Common myeloid progenitor, CD34-positive (primary cell): Measurements from ENCODE around the gene KIF1A. TPM values are rescaled to one million over a fixed set of nuclear protein-coding genes. Genes with fewer than 3 reads are reported as not detected.

Experiments
- CTCF ChIA-PET: fragments of 350-600 bp; sonication (Branson Sonifier 250); formaldehyde crosslinking; loops from one replicate; lab custom pipeline; 2021; ENCODE audit warnings: antibody characterized with exemption; lab: Charles Lee
- POLR2A ChIA-PET: fragments of 350-600 bp; sonication (Branson Sonifier 250); formaldehyde crosslinking; loops from one replicate; lab custom pipeline; 2021; ENCODE audit warnings: antibody characterized with exemption; lab: Charles Lee
- DNase-seq, 3 donors: peaks; one replicate each; pipeline versions ENCODE4 v3.0.0 to v3.0.0-alpha.2; 2013
- H3K27ac ChIP-seq, 2 experiments: 1 replicate in 1 of 2; 2 replicates in 1 of 2; pipeline ENCODE4 v1.7.0; 2013; ENCODE audit warnings: inconsistent platforms in 2 of 2, low read length in 2 of 2, mild to moderate bottlenecking in 2 of 2, low read depth in 1 of 2, moderate library complexity in 1 of 2; ENCODE audit not compliant: severe bottlenecking in 2 of 2, insufficient read depth in 1 of 2, poor library complexity in 1 of 2
- H3K27me3 ChIP-seq, 5 experiments: replicated peaks in 2 of 5; 1 replicate in 3 of 5; 2 replicates in 2 of 5; pipeline versions ENCODE4 v1.6.1 to v1.7.0; 2013; ENCODE audit warnings: low read length in 4 of 5, mild to moderate bottlenecking in 2 of 5, moderate library complexity in 2 of 5, inconsistent platforms in 1 of 5; ENCODE audit not compliant: insufficient read depth in 5 of 5, control insufficient read depth in 4 of 5
- H3K36me3 ChIP-seq, 4 experiments: 1 replicate in 2 of 4; 2 replicates in 2 of 4; pipeline versions ENCODE4 v1.6.1 to v1.7.0; 2013; ENCODE audit warnings: low read length in 3 of 4, control low read depth in 1 of 4, mild to moderate bottlenecking in 1 of 4; ENCODE audit not compliant: control insufficient read depth in 4 of 4, insufficient read depth in 4 of 4
- H3K4me1 ChIP-seq, 4 experiments: 1 replicate in 3 of 4; 2 replicates in 1 of 4; pipeline versions ENCODE4 v1.6.1 to v1.7.1; 2013; ENCODE audit warnings: low read length in 3 of 4, mild to moderate bottlenecking in 3 of 4, control low read depth in 1 of 4, inconsistent platforms in 1 of 4, moderate library complexity in 1 of 4; ENCODE audit not compliant: control insufficient read depth in 4 of 4, insufficient read depth in 4 of 4; ENCODE audit errors: control extremely low read depth in 1 of 4
- H3K4me3 ChIP-seq, 7 experiments: 1 replicate in 4 of 7; 2 replicates in 3 of 7; pipeline versions ENCODE4 v1.5.1 to v1.7.0; 2013; ENCODE audit warnings: mild to moderate bottlenecking in 7 of 7, low read length in 6 of 7, moderate library complexity in 6 of 7, inconsistent platforms in 2 of 7, low read depth in 2 of 7, control low read depth in 1 of 7; ENCODE audit not compliant: insufficient read depth in 4 of 7, control insufficient read depth in 1 of 7; ENCODE audit errors: extremely low read depth in 1 of 7
- H3K9me3 ChIP-seq, 5 experiments: 1 replicate in 4 of 5; 2 replicates in 1 of 5; pipeline versions ENCODE4 v1.6.1 to v1.7.1; 2013; ENCODE audit warnings: low read length in 4 of 5, mild to moderate bottlenecking in 2 of 5, inconsistent platforms in 1 of 5, low read depth in 1 of 5, moderate library complexity in 1 of 5; ENCODE audit not compliant: control insufficient read depth in 4 of 5, insufficient read depth in 2 of 5; ENCODE audit errors: control extremely low read depth in 1 of 5
- WGBS: methylation state at CpG from one replicate; pipeline ENCODE4 v1.1.5; 2013; ENCODE audit not compliant: insufficient coverage; 5-methylcytosine and 5-hydroxymethylcytosine counted together
- polyA plus RNA-seq: library from polyadenylated mRNA; unstranded; fragments of 120-200 nt; gene quantifications from one replicate; pipeline ENCODE4 v1.2.1, GENCODE V29; 2013

Gene KIF1A
- polyA plus RNA-seq = not detected

- H3K36me3 ChIP-seq = no peaks in the 10 kb centered on the region
- peaks cover 0 to 27% (median 13%) of the 10 kb centered on the region in 4 experiments for H3K4me1 ChIP-seq
- peaks cover 20 to 97% (median 22%) of the 10 kb centered on the region in 5 experiments for H3K27me3 ChIP-seq
- peaks cover 0 to 12% (median 9%) of the 10 kb centered on the region in 5 experiments for H3K9me3 ChIP-seq
- WGBS = 1% methylated on average over 81 of the region's 104 CpGs
- H3K27ac ChIP-seq = no peak within 1 kb of the TSS
- peak within 1 kb of the TSS in 5 of 7 experiments; percentile 15 to 52 (median 36) for H3K4me3 ChIP-seq
- ChIA-PET POLR2A (no interaction called here), CTCF (no interaction called here)
- peak in 2 of 3 donors; percentile 37 to 50 for DNase-seq
Observed at GRCh38 chr2:240819858-240820606, at the start of gene KIF1A. Gene KIF1A, minus strand, starts transcription at chr2:240820219. Its CDS starts 22,467 bp downstream, at chr2:240797752.

GRCh38 chr2:240869109-240869955 is 49.3 kb upstream of the KIF1A start:
- Histone ChIP-seq H3K36me3 (no peaks in the 10 kb centered on the region), H3K9me3 (no peaks in the 10 kb centered on the region), H3K4me3 (no peak overlapping the region), H3K4me1 (no peaks in the 10 kb centered on the region), H3K27me3 (peaks cover 0 to 3% (median 0%) of the 10 kb centered on the region in 5 experiments), H3K27ac (no peak overlapping the region)
- POLR2A ChIA-PET = interaction anchor here (0.6 kb wide), 1 partner anchor 441 kb away, joined by 3 read pairs; no protein-coding TSS in a partner anchor
- WGBS = 95% methylated on average over 20 of the region's 25 CpGs
- no peak for DNase-seq
- CTCF ChIA-PET = interaction anchor here (1.0 kb wide), 1 partner anchor 67 kb away, joined by 3 read pairs; no protein-coding TSS in a partner anchor

- Histone ChIP-seq H3K36me3 (no peaks in the 10 kb centered on the region), H3K27ac (no peak within 1 kb of the TSS), H3K4me1 (no peaks in the 10 kb centered on the region), H3K27me3 (peaks cover 0 to 4% (median 0%) of the 10 kb centered on the region in 5 experiments), H3K9me3 (no peaks in the 10 kb centered on the region), H3K4me3 (no peak within 1 kb of the TSS)
- WGBS = 92% methylated on average over 9 of the region's 21 CpGs
- no peak for DNase-seq
- ChIA-PET POLR2A (interaction anchor here (0.6 kb wide), 1 partner anchor 441 kb away, joined by 3 read pairs; no protein-coding TSS in a partner anchor), CTCF (no interaction called here)
Observed at GRCh38 chr2:240868286-240869108, 48.5 kb upstream of the KIF1A start, which contains the start of gene AGXT. Gene AGXT, plus strand, starts transcription at chr2:240868824. Its CDS starts 42 bp downstream, at chr2:240868866.

- H3K4me3 ChIP-seq = no peak overlapping the region
- ChIA-PET CTCF (no interaction called here), POLR2A (no interaction called here)
- H3K36me3 ChIP-seq = no peaks in the 10 kb centered on the region
- no peaks in the 10 kb centered on the region for H3K4me1 ChIP-seq
- no peaks in the 10 kb centered on the region for H3K9me3 ChIP-seq
- H3K27ac ChIP-seq = no peak overlapping the region
- 100% methylated on average over 3 of the region's 5 CpGs for WGBS
- H3K27me3 ChIP-seq = peaks cover 0 to 4% (median 0%) of the 10 kb centered on the region in 5 experiments
- peak in 1 of 3 donors; percentile 50 for DNase-seq
Observed at GRCh38 chr2:240865391-240865790, 45.4 kb upstream of the KIF1A start.

GRCh38 chr2:240864475-240864874 is 44.5 kb upstream of the KIF1A start:
- no peak overlapping the region for H3K27ac ChIP-seq
- CTCF ChIA-PET = no interaction called here
- H3K27me3 ChIP-seq = peaks cover 0 to 4% (median 0%) of the 10 kb centered on the region in 5 experiments
- H3K36me3 ChIP-seq = no peaks in the 10 kb centered on the region
- H3K9me3 ChIP-seq = no peaks in the 10 kb centered on the region
- POLR2A ChIA-PET = interaction anchor here (0.6 kb wide), 1 partner anchor 48 kb away, joined by 3 read pairs; no protein-coding TSS in a partner anchor
- no peak for DNase-seq
- no peaks in the 10 kb centered on the region for H3K4me1 ChIP-seq
- H3K4me3 ChIP-seq = no peak overlapping the region
- WGBS = 100% methylated on average over 2 of the region's 3 CpGs

- POLR2A ChIA-PET = no interaction called here
Observed at GRCh38 chr2:240861547-240861946, 41.5 kb upstream of the KIF1A start.

More at GRCh38 chr2:240861547-240861946, 41.5 kb upstream of the KIF1A start:
- no peaks in the 10 kb centered on the region for H3K9me3 ChIP-seq
- WGBS = 100% methylated on average over 1 of the region's 2 CpGs
- H3K4me1 ChIP-seq = no peaks in the 10 kb centered on the region
- DNase-seq = no peak
- CTCF ChIA-PET = interaction anchor here (0.8 to 3.8 kb wide), 2 partner anchors 9 to 29 kb away, joined by 3 to 20 read pairs; no protein-coding TSS in a partner anchor
- H3K27ac ChIP-seq = no peak overlapping the region
- no peaks in the 10 kb centered on the region for H3K36me3 ChIP-seq
- H3K27me3 ChIP-seq = peaks cover 0 to 4% (median 0%) of the 10 kb centered on the region in 5 experiments
- no peak overlapping the region for H3K4me3 ChIP-seq
